SU-DHL-6 (cell line): ENCODE measurements around the gene MUC6.

ENCODE experiments used
- CTCF ChIP-seq: fragments of 200-600 bp; sonication (generic); IDR thresholded peaks from one replicate; pipeline ENCODE4 v1.5.1; 2017; ENCODE audit warnings: antibody characterized with exemption, mild to moderate bottlenecking, low read length, moderate library complexity; ENCODE audit not compliant: insufficient read depth, poor library complexity, severe bottlenecking
- EZH2phosphoT487 ChIP-seq: fragments of 200-600 bp; sonication (generic), shearing (Covaris generic); conservative IDR thresholded peaks from 2 replicates; pipeline ENCODE4 v1.6.1; 2018; ENCODE audit warnings: mild to moderate bottlenecking, antibody characterized with exemption, low read length, moderate library complexity, mixed read lengths

GRCh38 chr11:1059759-1060158 is 23.2 kb upstream of the MUC6 start:
- TF ChIP-seq CTCF (no peak), EZH2phosphoT487 (no peak)
